Measurements from ENCODE around the gene AHDC1. TPM values are rescaled to one million over a fixed set of nuclear protein-coding genes. Genes with fewer than 3 reads are reported as not detected.

The AHDC1 gene
- total and polyA plus RNA-seq, 2 of the 13 experiments (the other 11 are each of a cell fraction or from before 2014, with no cell fraction given): 1.0 to 2.7 TPM

GRCh38 chr1:27603681-27604578, at the start of gene AHDC1 (continued):
- TF ChIP-seq, protein P1, sequence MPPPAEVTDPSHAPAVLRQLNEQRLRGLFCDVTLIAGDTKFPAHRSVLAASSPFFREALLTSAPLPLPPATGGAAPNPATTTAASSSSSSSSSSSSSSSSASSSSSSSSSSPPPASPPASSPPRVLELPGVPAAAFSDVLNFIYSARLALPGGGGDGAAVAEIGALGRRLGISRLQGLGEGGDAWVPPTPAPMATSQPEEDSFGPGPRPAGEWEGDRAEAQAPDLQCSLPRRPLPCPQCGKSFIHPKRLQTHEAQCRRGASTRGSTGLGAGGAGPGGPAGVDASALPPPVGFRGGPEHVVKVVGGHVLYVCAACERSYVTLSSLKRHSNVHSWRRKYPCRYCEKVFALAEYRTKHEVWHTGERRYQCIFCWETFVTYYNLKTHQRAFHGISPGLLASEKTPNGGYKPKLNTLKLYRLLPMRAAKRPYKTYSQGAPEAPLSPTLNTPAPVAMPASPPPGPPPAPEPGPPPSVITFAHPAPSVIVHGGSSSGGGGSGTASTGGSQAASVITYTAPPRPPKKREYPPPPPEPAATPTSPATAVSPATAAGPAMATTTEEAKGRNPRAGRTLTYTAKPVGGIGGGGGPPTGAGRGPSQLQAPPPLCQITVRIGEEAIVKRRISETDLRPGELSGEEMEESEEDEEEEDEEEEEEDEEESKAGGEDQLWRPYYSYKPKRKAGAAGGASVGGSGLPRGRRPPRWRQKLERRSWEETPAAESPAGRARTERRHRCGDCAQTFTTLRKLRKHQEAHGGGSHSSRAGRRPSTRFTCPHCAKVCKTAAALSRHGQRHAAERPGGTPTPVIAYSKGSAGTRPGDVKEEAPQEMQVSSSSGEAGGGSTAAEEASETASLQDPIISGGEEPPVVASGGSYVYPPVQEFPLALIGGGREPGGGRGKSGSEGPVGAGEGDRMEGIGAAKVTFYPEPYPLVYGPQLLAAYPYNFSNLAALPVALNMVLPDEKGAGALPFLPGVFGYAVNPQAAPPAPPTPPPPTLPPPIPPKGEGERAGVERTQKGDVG (CRISPR knock-in tag; IDR thresholded peaks at IDR 0.05; ENCODE audit: borderline replicate concordance): no peak
- no peak for TF ChIP-seq ZBTB43 (CRISPR knock-in tag; conservative IDR thresholded peaks at IDR 0.05)
- peak; percentile 76; the same call in 1 of the 2 replicates for TF ChIP-seq ZNF329 (CRISPR knock-in tag; IDR thresholded peaks at IDR 0.05; ENCODE audit: low read depth)
- TF ChIP-seq NBN (conservative IDR thresholded peaks at IDR 0.05): no peak
- TF ChIP-seq TARDBP (CRISPR knock-in tag; IDR thresholded peaks at IDR 0.05): peak; percentile 63; the same call in 1 of the 2 replicates
- TF ChIP-seq FOXM1 (CRISPR knock-in tag; IDR thresholded peaks at IDR 0.05): no peak
- no peak for TF ChIP-seq SIX1 (CRISPR knock-in tag; IDR thresholded peaks at IDR 0.05; ENCODE audit: borderline replicate concordance)
- no peak for TF ChIP-seq ZNF24 (IDR thresholded peaks at IDR 0.05)
- TF ChIP-seq ZNF274 (CRISPR knock-in tag; IDR thresholded peaks at IDR 0.05): no peak
- no peak for TF ChIP-seq MBD4 (IDR thresholded peaks at IDR 0.05; ENCODE audit: borderline replicate concordance, low read length)
- TF ChIP-seq, protein P2, sequence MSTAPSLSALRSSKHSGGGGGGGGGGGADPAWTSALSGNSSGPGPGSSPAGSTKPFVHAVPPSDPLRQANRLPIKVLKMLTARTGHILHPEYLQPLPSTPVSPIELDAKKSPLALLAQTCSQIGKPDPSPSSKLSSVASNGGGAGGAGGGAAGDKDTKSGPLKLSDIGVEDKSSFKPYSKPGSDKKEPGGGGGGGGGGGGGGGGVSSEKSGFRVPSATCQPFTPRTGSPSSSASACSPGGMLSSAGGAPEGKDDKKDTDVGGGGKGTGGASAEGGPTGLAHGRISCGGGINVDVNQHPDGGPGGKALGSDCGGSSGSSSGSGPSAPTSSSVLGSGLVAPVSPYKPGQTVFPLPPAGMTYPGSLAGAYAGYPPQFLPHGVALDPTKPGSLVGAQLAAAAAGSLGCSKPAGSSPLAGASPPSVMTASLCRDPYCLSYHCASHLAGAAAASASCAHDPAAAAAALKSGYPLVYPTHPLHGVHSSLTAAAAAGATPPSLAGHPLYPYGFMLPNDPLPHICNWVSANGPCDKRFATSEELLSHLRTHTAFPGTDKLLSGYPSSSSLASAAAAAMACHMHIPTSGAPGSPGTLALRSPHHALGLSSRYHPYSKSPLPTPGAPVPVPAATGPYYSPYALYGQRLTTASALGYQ (CRISPR knock-in tag; IDR thresholded peaks at IDR 0.05): no peak
- no peak for TF ChIP-seq ZNF367 (CRISPR knock-in tag; IDR thresholded peaks at IDR 0.05; ENCODE audit: borderline replicate concordance)
- TF ChIP-seq, protein P3, sequence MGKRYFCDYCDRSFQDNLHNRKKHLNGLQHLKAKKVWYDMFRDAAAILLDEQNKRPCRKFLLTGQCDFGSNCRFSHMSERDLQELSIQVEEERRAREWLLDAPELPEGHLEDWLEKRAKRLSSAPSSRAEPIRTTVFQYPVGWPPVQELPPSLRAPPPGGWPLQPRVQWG (CRISPR knock-in tag; IDR thresholded peaks at IDR 0.05; ENCODE audit: borderline replicate concordance, low read depth): no peak
- TF ChIP-seq FIP1L1 (IDR thresholded peaks at IDR 0.05; ENCODE audit: borderline replicate concordance, insufficient read depth, low read depth, low read length): no peak
- TF ChIP-seq ZNF878 (CRISPR knock-in tag; IDR thresholded peaks at IDR 0.05): no peak
- no peak for TF ChIP-seq RAD51 (IDR thresholded peaks at IDR 0.05; ENCODE audit: borderline replicate concordance)
- TF ChIP-seq NFYB (CRISPR knock-in tag; IDR thresholded peaks at IDR 0.05): no peak
- TF ChIP-seq WIZ (CRISPR knock-in tag; IDR thresholded peaks at IDR 0.05): no peak
- no peak for TF ChIP-seq ZNF484 (CRISPR knock-in tag; IDR thresholded peaks at IDR 0.05; ENCODE audit: borderline replicate concordance, low read depth)
- TF ChIP-seq, protein P4, sequence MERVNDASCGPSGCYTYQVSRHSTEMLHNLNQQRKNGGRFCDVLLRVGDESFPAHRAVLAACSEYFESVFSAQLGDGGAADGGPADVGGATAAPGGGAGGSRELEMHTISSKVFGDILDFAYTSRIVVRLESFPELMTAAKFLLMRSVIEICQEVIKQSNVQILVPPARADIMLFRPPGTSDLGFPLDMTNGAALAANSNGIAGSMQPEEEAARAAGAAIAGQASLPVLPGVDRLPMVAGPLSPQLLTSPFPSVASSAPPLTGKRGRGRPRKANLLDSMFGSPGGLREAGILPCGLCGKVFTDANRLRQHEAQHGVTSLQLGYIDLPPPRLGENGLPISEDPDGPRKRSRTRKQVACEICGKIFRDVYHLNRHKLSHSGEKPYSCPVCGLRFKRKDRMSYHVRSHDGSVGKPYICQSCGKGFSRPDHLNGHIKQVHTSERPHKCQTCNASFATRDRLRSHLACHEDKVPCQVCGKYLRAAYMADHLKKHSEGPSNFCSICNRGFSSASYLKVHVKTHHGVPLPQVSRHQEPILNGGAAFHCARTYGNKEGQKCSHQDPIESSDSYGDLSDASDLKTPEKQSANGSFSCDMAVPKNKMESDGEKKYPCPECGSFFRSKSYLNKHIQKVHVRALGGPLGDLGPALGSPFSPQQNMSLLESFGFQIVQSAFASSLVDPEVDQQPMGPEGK (CRISPR knock-in tag; IDR thresholded peaks at IDR 0.05): peak; percentile 67

All from HepG2 (cell line).